ENCODE data around the gene KLF7. TPM values are rescaled to one million over a fixed set of nuclear protein-coding genes. Genes with fewer than 3 reads are reported as not detected.

KLF7 gene
- total RNA-seq, 2 experiments from 2014 or later, result not detected

GRCh38 chr2:207054521-207054920 lies 111.2 kb downstream of the KLF7 start:
- H3K4me1 ChIP-seq (ENCODE audit: insufficient read depth, low read length, poor library complexity, severe bottlenecking), result no peaks in the 10 kb centered on the region
- DNase-seq (ENCODE audit: low spot score), result no peak
- H3K9me3 ChIP-seq (ENCODE audit: low read length), result no peaks in the 10 kb centered on the region
- no peak overlapping the region for H3K27ac ChIP-seq (ENCODE audit: low read depth, low read length, poor library complexity, severe bottlenecking)
- no peaks in the 10 kb centered on the region for H4K20me1 ChIP-seq (ENCODE audit: insufficient read depth, low read length)
- no peak overlapping the region for H3K4me3 ChIP-seq (ENCODE audit: low read depth, low read length, poor library complexity, severe bottlenecking)
- intact Hi-C loops (cut with micrococcal nuclease; ENCODE audit: unreplicated experiment), result no loop called here
- BruUV-seq (replicated peaks), result no TSS peak
- no peak overlapping the region for H2AFZ ChIP-seq (ENCODE audit: low read length)
- no peaks in the 10 kb centered on the region for H3K36me3 ChIP-seq (ENCODE audit: insufficient read depth, low read length)
- TF ChIP-seq EZH2phosphoT487 (IDR thresholded peaks at IDR 0.05; ENCODE audit: borderline replicate concordance, low read depth, low read length) (no peak), CTCF (conservative IDR thresholded peaks at IDR 0.05; ENCODE audit: low read length) (no peak)
- H3K9me2 ChIP-seq (ENCODE audit: insufficient read depth, low read length), result no peaks in the 10 kb centered on the region
- CTCF ChIA-PET (ENCODE audit: unreplicated experiment), result interaction anchor here (0.6 kb wide), 1 partner anchor 691 kb away, joined by 3 read pairs; no protein-coding TSS in a partner anchor
- H3K4me2 ChIP-seq (ENCODE audit: low read length), result no peak overlapping the region
- no peaks in the 10 kb centered on the region for H3K79me2 ChIP-seq (ENCODE audit: insufficient read depth, low read depth, low read length)
- POLR2A ChIA-PET, result no interaction called here

GRCh38 chr2:207051385-207051965 lies 114.3 kb downstream of the KLF7 start:
- Histone ChIP-seq H3K4me3 (ENCODE audit: low read depth, low read length, poor library complexity, severe bottlenecking) (no peak overlapping the region), H2AFZ (ENCODE audit: low read length) (no peak overlapping the region), H3K4me2 (ENCODE audit: low read length) (no peak overlapping the region), H3K79me2 (ENCODE audit: insufficient read depth, low read depth, low read length) (no peaks in the 10 kb centered on the region), H3K36me3 (ENCODE audit: insufficient read depth, low read length) (no peaks in the 10 kb centered on the region), H4K20me1 (ENCODE audit: insufficient read depth, low read length) (no peaks in the 10 kb centered on the region), H3K9me3 (ENCODE audit: low read length) (no peaks in the 10 kb centered on the region), H3K4me1 (ENCODE audit: insufficient read depth, low read length, poor library complexity, severe bottlenecking) (no peaks in the 10 kb centered on the region), H3K27ac (ENCODE audit: low read depth, low read length, poor library complexity, severe bottlenecking) (no peak overlapping the region), H3K9me2 (ENCODE audit: insufficient read depth, low read length) (no peaks in the 10 kb centered on the region)
- BruUV-seq (replicated peaks), result no TSS peak
- CTCF ChIA-PET (ENCODE audit: unreplicated experiment), result no interaction called here
- POLR2A ChIA-PET, result interaction anchor here (0.6 kb wide), 1 partner anchor 674 kb away, joined by 3 read pairs; no protein-coding TSS in a partner anchor
- no peak for TF ChIP-seq EZH2phosphoT487 (IDR thresholded peaks at IDR 0.05; ENCODE audit: borderline replicate concordance, low read depth, low read length)
- intact Hi-C loops (cut with micrococcal nuclease; ENCODE audit: unreplicated experiment), result no loop called here
- DNase-seq (ENCODE audit: low spot score), result no peak

GRCh38 chr2:207049122-207049521 lies 116.6 kb downstream of the KLF7 start:
- BruUV-seq (replicated peaks), result no TSS peak
- Histone ChIP-seq H3K4me3 (ENCODE audit: low read depth, low read length, poor library complexity, severe bottlenecking) (no peak overlapping the region), H3K27ac (ENCODE audit: low read depth, low read length, poor library complexity, severe bottlenecking) (no peak overlapping the region), H3K9me3 (ENCODE audit: low read length) (no peaks in the 10 kb centered on the region), H3K4me1 (ENCODE audit: insufficient read depth, low read length, poor library complexity, severe bottlenecking) (no peaks in the 10 kb centered on the region), H3K36me3 (ENCODE audit: insufficient read depth, low read length) (no peaks in the 10 kb centered on the region), H3K9me2 (ENCODE audit: insufficient read depth, low read length) (no peaks in the 10 kb centered on the region), H3K4me2 (ENCODE audit: low read length) (no peak overlapping the region), H2AFZ (ENCODE audit: low read length) (no peak overlapping the region), H3K79me2 (ENCODE audit: insufficient read depth, low read depth, low read length) (no peaks in the 10 kb centered on the region), H4K20me1 (ENCODE audit: insufficient read depth, low read length) (no peaks in the 10 kb centered on the region)
- ChIA-PET POLR2A (interaction anchor here (0.6 to 1.2 kb wide), 3 partner anchors 13 to 351 kb away, joined by 3 to 7 read pairs (median 5); no protein-coding TSS in a partner anchor), CTCF (ENCODE audit: unreplicated experiment) (no interaction called here)
- TF ChIP-seq CTCF (conservative IDR thresholded peaks at IDR 0.05; ENCODE audit: low read length), result no peak
- TF ChIP-seq EZH2phosphoT487 (IDR thresholded peaks at IDR 0.05; ENCODE audit: borderline replicate concordance, low read depth, low read length), result no peak
- intact Hi-C loops (cut with micrococcal nuclease; ENCODE audit: unreplicated experiment), result no loop called here
- DNase-seq (ENCODE audit: low spot score), result no peak
